HCT116 (cell line): ENCODE results near the gene EIF4G3. TPM values are rescaled to one million over a fixed set of nuclear protein-coding genes. Genes with fewer than 3 reads are reported as not detected.

ENCODE experiments used
- ATAC-seq: fragments of 200-7000 bp; cut with Tn5 transposase; 2 replicates; pipeline ENCODE4 v1.9.1; 2020; ENCODE audit warnings: mild to moderate bottlenecking, moderate library complexity
- BruUV-seq: library from RNA; stranded (reverse); fragments of 400-500 nt; replicated peaks from 2 replicates; lab custom pipeline; 2021; lab: Mats Ljungman, UMichigan
- CTCF ChIA-PET: fragments of 300-600 bp; sonication (Branson Sonifier 250); formaldehyde crosslinking; loops from one replicate; lab custom pipeline; 2021; ENCODE audit warnings: antibody characterized with exemption; lab: Charles Lee
- POLR2A ChIA-PET: fragments of 300-600, 350-600 bp; sonication (Branson Sonifier 250); formaldehyde crosslinking; loops from one replicate; lab custom pipeline; 2021; ENCODE audit warnings: antibody characterized with exemption; lab: Charles Lee
- RAD21 ChIA-PET, 2 experiments: fragments of 300-600 bp; sonication (Branson Sonifier 250); formaldehyde crosslinking; loops; one replicate each; lab custom pipeline; 2023; ENCODE audit warnings: low total read pairs in 2 of 2; ENCODE audit not compliant: uncharacterized antibody in 2 of 2, unreplicated experiment in 2 of 2, low non-redundant PET in 1 of 2; lab: Charles Lee
- DNase-seq: peaks from one replicate; pipeline ENCODE4 v3.0.0-alpha.2; 2010; ENCODE audit warnings: low read depth, low spot score
- H2AFZ ChIP-seq: fragments of 200-600 bp; shearing (Covaris generic), sonication (generic); 2 replicates; pipeline ENCODE4 v1.6.1; 2017; ENCODE audit warnings: low read depth, mixed run types, mixed read lengths, antibody characterized with exemption, low read length; ENCODE audit not compliant: poor library complexity, severe bottlenecking
- H3K27ac ChIP-seq: 2 replicates; pipeline ENCODE4 v1.5.1; 2012; ENCODE audit warnings: low read depth, low read length
- H3K27me3 ChIP-seq: fragments of 200-600 bp; sonication (generic); 2 replicates; pipeline ENCODE4 v1.6.1; 2016; ENCODE audit warnings: mixed run types, low read length, mixed read lengths; ENCODE audit not compliant: insufficient read depth
- H3K36me3 ChIP-seq, 2 experiments: fragments of 200-500 bp in 1 of 2; fragments of 200-600 bp in 1 of 2; sonication (Bioruptor generic) in 1 of 2; sonication (generic) in 1 of 2; 2 replicates each; pipeline versions ENCODE4 v1.5.1 to v1.6.1; 2014 to 2016; ENCODE audit warnings: low read length in 2 of 2, inconsistent platforms in 1 of 2, mixed read lengths in 1 of 2, mixed run types in 1 of 2; ENCODE audit not compliant: insufficient read depth in 2 of 2, control insufficient read depth in 1 of 2
- H3K4me1 ChIP-seq, 2 experiments: fragments of 200-600 bp in 1 of 2; sonication (generic) in 1 of 2; 2 replicates each; pipeline versions ENCODE4 v1.5.1 to v1.6.1; 2012 to 2017; ENCODE audit warnings: low read length in 2 of 2, inconsistent platforms in 1 of 2, mild to moderate bottlenecking in 1 of 2, mixed read lengths in 1 of 2, mixed run types in 1 of 2, moderate library complexity in 1 of 2; ENCODE audit not compliant: insufficient read depth in 2 of 2, control insufficient read depth in 1 of 2
- H3K4me2 ChIP-seq: fragments of 200-600 bp; sonication (generic); 2 replicates; pipeline ENCODE4 v1.6.1; 2017; ENCODE audit warnings: mixed run types, low read length, mixed read lengths
- H3K4me3 ChIP-seq, 2 experiments: fragments of 200-600 bp in 1 of 2; sonication (generic) in 1 of 2; replicated peaks in 1 of 2; 2 replicates each; pipeline ENCODE4 v1.5.1; 2011 to 2016; ENCODE audit warnings: low read length in 2 of 2, control low read depth in 1 of 2, low read depth in 1 of 2, mild to moderate bottlenecking in 1 of 2, mixed read lengths in 1 of 2, mixed run types in 1 of 2
- H3K79me2 ChIP-seq: fragments of 200-600 bp; sonication (generic); 2 replicates; pipeline ENCODE4 v1.6.1; 2017; ENCODE audit warnings: mild to moderate bottlenecking, mixed run types, low read length, moderate library complexity, mixed read lengths; ENCODE audit not compliant: insufficient read depth
- H3K9ac ChIP-seq: fragments of 200-600 bp; sonication (generic); 2 replicates; pipeline ENCODE4 v1.6.1; 2016; ENCODE audit warnings: low read length, mixed read lengths
- H3K9me2 ChIP-seq: fragments of 200-600 bp; sonication (generic), shearing (Covaris generic); 2 replicates; pipeline ENCODE4 v1.6.1; 2017; ENCODE audit warnings: mixed run types, mild to moderate bottlenecking, moderate library complexity; ENCODE audit not compliant: insufficient read depth
- H3K9me3 ChIP-seq, 2 experiments: fragments of 200-500 bp in 1 of 2; fragments of 200-600 bp in 1 of 2; sonication (Bioruptor generic) in 1 of 2; sonication (generic) in 1 of 2; 2 replicates each; pipeline ENCODE4 v1.6.1; 2014 to 2017; ENCODE audit warnings: low read length in 2 of 2, mixed read lengths in 2 of 2, inconsistent platforms in 1 of 2, low read depth in 1 of 2, mild to moderate bottlenecking in 1 of 2, mixed run types in 1 of 2, moderate library complexity in 1 of 2; ENCODE audit not compliant: control insufficient read depth in 1 of 2, insufficient read depth in 1 of 2
- H4K20me1 ChIP-seq: fragments of 200-600 bp; sonication (generic), shearing (Covaris generic); 2 replicates; pipeline ENCODE4 v1.6.1; 2017; ENCODE audit warnings: mixed run types, mild to moderate bottlenecking, moderate library complexity; ENCODE audit not compliant: insufficient read depth
- CBX3 ChIP-seq: IDR thresholded peaks from 2 replicates; pipeline ENCODE4 v1.6.1; 2012; ENCODE audit warnings: low read depth
- CEBPB ChIP-seq: IDR thresholded peaks from 2 replicates; pipeline ENCODE4 v1.6.1; 2012; ENCODE audit warnings: low read depth
- EGR1 ChIP-seq: IDR thresholded peaks from 2 replicates; pipeline ENCODE4 v1.6.1; 2012; ENCODE audit warnings: low read depth
- EZH2phosphoT487 ChIP-seq: fragments of 200-600 bp; IDR thresholded peaks from 2 replicates; pipeline ENCODE4 v1.6.1; 2018; ENCODE audit warnings: antibody characterized with exemption, borderline replicate concordance
- FOSL1 ChIP-seq: IDR thresholded peaks from 2 replicates; pipeline ENCODE4 v1.6.1; 2012; ENCODE audit warnings: low read depth
- SP1 ChIP-seq: IDR thresholded peaks from 2 replicates; pipeline ENCODE4 v1.6.1; 2012; ENCODE audit warnings: low read depth
- SRF ChIP-seq: IDR thresholded peaks from 2 replicates; pipeline ENCODE4 v1.6.1; 2012; ENCODE audit warnings: low read depth
- ZFX ChIP-seq: fragments of 450-650 bp; IDR thresholded peaks from 2 replicates; pipeline ENCODE4 v1.6.1; 2017
- intact Hi-C: fragments of 100-400 bp; cut with micrococcal nuclease; formaldehyde crosslinking; loops from 2 replicates; pipeline ENCODE4 v1.10.0; 2022
- total RNA-seq: library from RNA; stranded (reverse); gene quantifications from one replicate; pipeline ENCODE4 v1.2.1, GENCODE V29; 2021; ENCODE audit not compliant: unreplicated experiment
- TF ChIP-seq, protein P1 (sequence below): IDR thresholded peaks from 2 replicates; pipeline ENCODE4 v1.6.1; 2012
- TF ChIP-seq, protein P2 (sequence below): IDR thresholded peaks from 2 replicates; pipeline ENCODE4 v1.6.1; 2011; ENCODE audit warnings: mild to moderate bottlenecking, low read length, moderate library complexity; ENCODE audit not compliant: insufficient replicate concordance; ENCODE audit errors: extremely low read depth

The EIF4G3 gene
- total RNA-seq, 1 experiment from 2014 or later = 40.1 TPM

DNA sequence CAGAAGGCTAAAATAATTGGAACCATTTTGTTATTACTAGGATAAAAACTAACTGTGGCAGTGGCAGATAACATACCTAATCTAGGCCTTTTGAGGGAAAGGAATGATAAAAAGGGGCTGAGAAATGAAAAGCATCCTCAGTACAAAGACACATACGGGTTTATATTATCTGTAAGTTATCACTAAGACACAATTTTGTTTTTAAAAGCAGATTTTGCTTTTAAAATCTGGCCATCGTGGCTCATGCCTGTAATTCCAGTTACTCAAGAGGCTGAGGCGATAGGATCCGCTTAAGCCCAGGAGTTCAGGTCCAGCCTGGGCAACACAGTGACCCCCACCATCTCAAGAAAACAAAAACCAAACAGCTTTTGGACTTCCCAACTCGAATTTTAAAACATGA, 364.8 kb downstream of the EIF4G3 start:
- Histone ChIP-seq H3K27ac (no peak overlapping the region), H3K9me3 (no peaks in the 10 kb centered on the region), H3K36me3 (peaks cover 0 to 4% of the 10 kb centered on the region in 2 experiments; a peak in 1 of 4 replicates), H3K4me2 (no peak overlapping the region), H3K4me1 (no peaks in the 10 kb centered on the region), H2AFZ (no peak overlapping the region), H3K27me3 (no peaks in the 10 kb centered on the region), H4K20me1 (no peaks in the 10 kb centered on the region), H3K9me2 (no peaks in the 10 kb centered on the region), H3K9ac (no peak overlapping the region), H3K79me2 (no peaks in the 10 kb centered on the region), H3K4me3 (no peak overlapping the region)
- POLR2A ChIA-PET = no interaction called here
- no peak for DNase-seq
- CTCF ChIA-PET = no interaction called here
- RAD21 ChIA-PET = no interaction called here
- no peak for TF ChIP-seq FOSL1
- no peak for ATAC-seq
- no TSS peak for BruUV-seq
- intact Hi-C loops = no loop called here

DNA sequence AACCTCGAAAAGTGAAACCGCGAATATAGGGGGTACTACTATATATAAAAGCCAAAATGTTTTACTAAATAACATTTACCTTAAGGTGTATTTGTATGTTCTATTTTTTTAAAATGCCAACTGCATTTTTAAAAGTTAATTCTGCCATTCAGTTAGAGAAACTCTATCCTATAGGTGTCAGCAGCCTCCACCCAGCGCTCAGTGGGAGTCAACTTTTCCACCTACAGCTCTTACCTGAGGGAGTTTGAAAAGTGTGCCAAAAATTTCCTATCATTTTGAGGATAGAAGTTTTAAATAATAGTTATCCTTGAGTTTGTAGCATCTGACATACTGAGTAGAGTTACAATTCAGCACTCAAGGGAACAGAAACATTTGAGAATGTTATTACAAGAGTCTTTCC, 383.5 kb downstream of the EIF4G3 start:
- intact Hi-C loops = no loop called here
- Histone ChIP-seq H2AFZ (no peak overlapping the region), H3K36me3 (no peaks in the 10 kb centered on the region), H3K9ac (no peak overlapping the region), H3K9me2 (no peaks in the 10 kb centered on the region), H3K4me3 (no peak overlapping the region), H3K9me3 (no peaks in the 10 kb centered on the region), H3K27me3 (no peaks in the 10 kb centered on the region), H4K20me1 (no peaks in the 10 kb centered on the region), H3K79me2 (no peaks in the 10 kb centered on the region), H3K27ac (no peak overlapping the region), H3K4me2 (no peak overlapping the region), H3K4me1 (peaks cover under 1 to 3% of the 10 kb centered on the region in 2 experiments; a peak in 3 of 4 replicates)
- RAD21 ChIA-PET = no interaction called here
- POLR2A ChIA-PET = no interaction called here
- CTCF ChIA-PET = interaction anchor here (1.4 kb wide), 1 partner anchor 402 kb away, joined by 3 read pairs; no protein-coding TSS in a partner anchor
- BruUV-seq = no TSS peak
- DNase-seq (no peak), ATAC-seq (no peak)
- TF ChIP-seq, protein P1, sequence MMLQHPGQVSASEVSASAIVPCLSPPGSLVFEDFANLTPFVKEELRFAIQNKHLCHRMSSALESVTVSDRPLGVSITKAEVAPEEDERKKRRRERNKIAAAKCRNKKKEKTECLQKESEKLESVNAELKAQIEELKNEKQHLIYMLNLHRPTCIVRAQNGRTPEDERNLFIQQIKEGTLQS = no peak
- TF ChIP-seq EZH2phosphoT487 (no peak), EGR1 (no peak), CBX3 (no peak), SRF (no peak), CEBPB (no peak), SP1 (no peak), ZFX (no peak)
- TF ChIP-seq, protein P2, sequence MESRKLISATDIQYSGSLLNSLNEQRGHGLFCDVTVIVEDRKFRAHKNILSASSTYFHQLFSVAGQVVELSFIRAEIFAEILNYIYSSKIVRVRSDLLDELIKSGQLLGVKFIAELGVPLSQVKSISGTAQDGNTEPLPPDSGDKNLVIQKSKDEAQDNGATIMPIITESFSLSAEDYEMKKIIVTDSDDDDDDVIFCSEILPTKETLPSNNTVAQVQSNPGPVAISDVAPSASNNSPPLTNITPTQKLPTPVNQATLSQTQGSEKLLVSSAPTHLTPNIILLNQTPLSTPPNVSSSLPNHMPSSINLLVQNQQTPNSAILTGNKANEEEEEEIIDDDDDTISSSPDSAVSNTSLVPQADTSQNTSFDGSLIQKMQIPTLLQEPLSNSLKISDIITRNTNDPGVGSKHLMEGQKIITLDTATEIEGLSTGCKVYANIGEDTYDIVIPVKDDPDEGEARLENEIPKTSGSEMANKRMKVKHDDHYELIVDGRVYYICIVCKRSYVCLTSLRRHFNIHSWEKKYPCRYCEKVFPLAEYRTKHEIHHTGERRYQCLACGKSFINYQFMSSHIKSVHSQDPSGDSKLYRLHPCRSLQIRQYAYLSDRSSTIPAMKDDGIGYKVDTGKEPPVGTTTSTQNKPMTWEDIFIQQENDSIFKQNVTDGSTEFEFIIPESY = no peak
